Fibroblast of skin of right biceps (primary cell): ENCODE measurements around the gene CADM1.

Experiments used
- DNase-seq: peaks from one replicate; pipeline ENCODE4 v3.0.0-alpha.2; 2013

The CADM1 gene

DNA sequence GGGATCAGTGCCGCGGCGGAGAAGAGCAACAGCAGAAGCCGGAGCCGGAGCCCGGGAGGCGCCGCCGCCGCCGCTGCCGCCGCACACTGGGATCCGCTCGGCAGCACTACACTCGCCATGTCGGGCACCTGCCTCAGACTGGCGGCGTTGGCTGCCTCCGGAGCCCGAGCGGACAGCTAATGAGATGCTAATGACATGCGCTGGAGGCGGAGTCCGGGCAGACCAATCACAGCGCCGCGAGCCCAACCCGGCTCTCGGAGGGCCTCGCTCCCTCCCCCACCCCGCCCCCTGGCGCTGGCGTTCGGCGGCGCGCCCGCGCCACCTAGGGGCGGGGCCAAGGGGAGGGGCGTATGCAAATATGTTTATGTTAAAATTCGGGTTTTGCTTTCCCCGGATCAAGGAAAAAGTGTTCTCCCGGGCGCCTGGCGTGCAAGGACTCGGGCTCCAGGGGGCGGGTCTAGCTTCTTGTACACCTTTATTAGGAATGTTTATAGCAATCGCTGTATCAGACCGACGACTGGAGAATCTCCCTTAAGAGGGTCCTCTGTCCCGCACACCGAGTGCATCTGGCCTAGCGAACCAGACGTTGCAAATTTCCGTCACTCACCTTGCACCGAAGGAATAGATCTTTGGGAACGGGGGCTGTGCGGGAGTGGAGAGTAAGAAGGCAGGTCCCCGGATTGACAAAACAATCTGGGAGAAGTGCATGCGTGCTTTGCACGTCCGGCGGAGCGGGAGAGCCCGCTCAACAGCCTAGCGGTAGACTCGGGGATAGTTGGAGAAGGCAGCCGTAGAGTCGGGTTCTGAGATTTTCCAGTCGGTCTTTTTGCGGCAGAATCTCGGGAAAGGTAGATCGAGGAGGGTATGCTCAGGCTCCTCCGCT lies at the start of gene CADM1:
Gene CADM1, minus strand, starts transcription at position 140 of the 883 bp plus-strand sequence.
- DNase-seq = peak; percentile 96

DNA sequence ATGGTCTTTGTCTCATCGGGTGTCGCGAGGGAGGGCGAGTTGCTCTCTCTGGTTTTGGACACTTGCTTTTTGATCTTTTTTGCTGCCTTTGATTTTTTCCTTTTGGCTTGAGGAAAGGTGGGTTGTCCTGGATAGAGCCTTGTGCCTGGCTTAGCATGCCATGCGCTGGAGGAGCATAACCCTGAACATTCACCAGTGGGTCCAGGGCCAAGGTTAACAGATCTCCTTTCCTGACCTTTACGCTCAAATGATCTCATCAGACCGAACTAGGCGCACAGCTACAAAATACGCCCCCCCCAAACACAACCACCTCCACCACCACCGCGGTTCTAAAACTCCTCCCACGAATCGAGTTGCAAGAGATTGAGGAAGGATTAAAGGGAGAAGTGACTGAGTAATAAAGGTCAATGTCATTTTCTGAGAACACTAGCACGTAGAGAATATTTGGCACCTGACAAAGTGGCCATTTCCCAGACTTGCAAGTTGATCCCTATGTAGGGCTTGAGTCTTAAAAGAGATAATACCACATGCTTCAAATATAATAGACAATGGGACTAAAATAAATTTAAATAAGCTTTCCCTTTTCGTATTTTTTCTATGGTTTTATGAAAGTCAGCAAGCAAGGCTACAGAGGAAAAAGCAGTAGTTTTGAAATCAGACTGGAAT lies 48.7 kb upstream of the CADM1 start:
- no peak for DNase-seq

GRCh38 chr11:115552151-115552772 lies 48.0 kb upstream of the CADM1 start:
- DNase-seq = no peak

DNA sequence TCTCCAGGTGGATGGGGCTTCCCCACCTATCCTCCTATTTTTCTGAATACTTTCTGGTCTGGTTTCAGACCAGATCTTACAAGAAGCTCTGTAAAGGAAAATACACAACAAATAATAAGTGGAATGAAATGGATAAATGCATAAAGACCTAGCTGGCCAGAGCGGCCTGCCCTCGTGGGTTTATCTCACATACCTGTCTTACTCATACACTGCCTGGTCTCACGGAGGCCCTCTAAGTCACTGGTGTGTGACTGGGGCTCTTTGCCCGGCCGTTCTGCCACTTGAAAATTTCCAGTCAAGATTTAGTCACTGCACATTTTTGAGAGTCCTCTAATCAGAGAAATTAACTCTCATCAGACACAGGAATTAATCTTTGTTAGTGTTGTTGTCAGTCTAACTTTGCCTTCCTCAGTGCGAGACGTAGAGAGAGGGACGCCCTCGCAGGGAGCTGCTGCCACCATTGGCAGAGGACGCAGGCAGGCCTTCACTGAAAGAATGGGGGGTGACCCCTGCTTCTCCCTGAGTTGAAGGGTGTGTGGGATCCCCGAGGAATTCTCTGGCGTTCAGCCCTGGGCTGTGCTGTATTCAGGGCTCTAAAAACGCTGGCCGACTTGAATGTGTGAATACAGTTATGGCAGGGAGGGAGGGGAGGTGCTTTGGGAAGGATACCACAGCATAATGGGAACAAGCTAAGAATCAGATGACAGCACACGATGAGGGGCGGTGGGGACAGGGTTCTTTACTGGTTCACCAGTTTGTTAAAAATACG lies 46.3 kb upstream of the CADM1 start:
- DNase-seq = no peak

GRCh38 chr11:115548878-115549528 lies 44.8 kb upstream of the CADM1 start:
- DNase-seq = no peak

DNA sequence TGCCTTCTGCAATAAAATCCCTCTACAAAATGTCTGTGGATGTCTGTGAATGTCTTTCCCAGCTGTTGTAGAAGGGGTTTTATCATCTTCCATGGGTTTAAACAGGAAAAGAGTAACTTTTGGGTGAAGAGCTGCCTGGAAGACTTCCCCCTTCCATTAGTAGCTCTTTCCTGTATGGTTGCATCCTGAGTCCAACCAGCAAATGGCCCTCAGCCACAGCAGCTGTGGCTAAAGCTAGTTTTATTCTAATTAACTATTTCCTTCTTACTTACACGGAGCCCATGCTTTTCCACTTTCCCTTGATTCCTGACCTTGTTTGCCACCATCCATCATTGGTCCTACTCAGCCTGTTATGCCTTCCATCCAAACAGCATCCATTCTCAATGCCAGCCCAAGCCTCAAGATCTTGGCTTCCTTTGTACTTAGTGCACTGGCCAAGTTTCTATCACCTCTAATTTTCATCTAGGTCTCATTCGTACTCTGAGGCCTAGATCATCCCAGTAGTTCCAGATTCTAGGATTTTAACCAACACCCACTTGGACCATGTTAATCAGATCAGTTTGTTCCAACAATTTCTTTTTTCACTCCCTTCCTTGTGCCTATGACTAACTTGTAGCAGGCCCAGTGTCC lies 41.5 kb upstream of the CADM1 start:
- no peak for DNase-seq

DNA sequence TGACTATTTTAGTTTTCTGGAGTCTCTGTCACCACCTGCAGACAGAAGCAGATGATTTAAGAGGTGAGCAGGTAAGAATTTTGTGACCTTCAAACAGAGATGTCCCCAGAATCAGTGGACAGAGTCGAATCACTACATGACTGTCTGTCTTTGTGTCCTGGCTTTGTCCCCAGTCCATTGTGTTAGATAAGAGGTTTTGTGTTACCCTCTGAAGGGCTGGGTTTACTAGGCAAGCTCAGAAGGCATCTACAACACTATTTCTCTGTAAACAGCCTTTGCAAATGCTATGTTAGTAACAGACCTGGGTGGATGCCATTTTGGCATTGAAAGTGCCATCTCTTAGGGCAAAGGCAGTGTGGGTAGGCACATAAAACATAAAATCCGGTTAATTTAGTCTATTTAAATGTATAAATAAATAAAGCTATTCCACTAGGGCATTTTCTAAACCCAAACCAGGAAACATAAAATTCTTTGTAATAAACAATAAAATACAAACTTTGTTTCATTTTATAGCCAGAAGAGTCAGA lies 40.3 kb upstream of the CADM1 start:
- DNase-seq = no peak

- DNase-seq = no peak
Measured at GRCh38 chr11:115541518-115541917, 37.3 kb upstream of the CADM1 start.

DNA sequence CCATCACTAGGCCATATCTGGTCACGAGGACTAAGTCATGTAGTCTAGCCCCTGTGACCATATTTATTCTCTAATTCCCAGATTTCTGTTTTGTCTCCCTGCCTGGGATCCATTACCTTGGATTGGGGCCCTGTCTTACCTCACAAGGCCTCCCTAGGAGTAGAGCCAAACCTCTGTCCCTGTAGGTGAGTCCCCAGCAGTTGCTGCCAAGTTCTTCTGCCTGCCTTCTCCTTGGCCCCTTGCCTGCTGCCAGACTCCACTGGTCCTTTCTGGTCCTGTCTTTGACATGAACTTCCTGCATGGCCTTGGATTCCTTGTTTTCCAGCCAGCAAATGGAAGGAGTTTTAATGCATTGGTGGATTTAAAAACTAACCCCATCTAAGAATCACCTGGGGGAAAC lies 35.6 kb upstream of the CADM1 start:
- no peak for DNase-seq

- no peak for DNase-seq
Measured at GRCh38 chr11:115535781-115536180, 31.6 kb upstream of the CADM1 start.

DNA sequence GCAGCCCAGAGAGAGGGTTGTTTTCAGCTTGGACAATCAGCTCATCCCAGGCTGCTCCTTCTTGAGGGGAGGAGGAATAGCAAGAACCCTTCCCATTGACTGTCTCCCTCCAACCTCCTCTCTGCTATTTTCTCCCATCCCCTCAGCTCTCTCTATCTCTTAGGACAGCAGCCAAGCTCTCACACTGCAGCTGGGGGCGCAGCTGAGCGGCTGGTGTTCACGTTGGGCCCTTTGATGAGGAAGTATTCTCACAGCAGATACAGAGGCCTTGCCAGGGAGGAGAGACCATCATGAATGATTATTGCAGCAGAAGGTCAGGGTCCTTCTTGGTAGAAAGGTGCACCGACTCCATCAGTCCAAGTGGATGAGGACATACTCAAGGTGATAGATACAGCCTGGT lies 26.5 kb upstream of the CADM1 start:
- DNase-seq = no peak

- peak; percentile 26 for DNase-seq
Measured at GRCh38 chr11:115528225-115528624, 24.0 kb upstream of the CADM1 start.

GRCh38 chr11:115527534-115528125 lies 23.4 kb upstream of the CADM1 start:
- DNase-seq = no peak

DNA sequence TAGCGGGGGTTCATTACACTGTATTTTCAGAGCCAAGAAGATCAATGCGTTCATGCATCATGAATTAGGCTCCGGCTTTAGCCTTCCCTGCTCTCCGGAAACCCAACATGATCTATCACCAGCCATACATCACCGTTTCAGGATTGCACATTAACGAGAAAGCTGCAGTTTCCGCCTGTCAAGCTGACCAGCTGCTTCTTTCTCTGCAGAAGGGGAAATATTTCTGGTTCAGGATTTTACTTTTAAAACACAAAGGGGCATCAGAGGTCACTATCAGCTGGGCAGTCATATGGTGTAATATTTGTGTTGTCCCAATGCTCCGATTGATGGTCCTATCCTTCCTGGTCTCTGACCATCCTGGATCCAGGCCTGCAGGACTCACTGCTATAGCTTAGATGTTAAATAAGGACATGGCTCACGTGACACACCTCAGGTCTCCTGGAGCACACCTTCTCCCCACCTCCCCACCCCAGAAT lies 21.4 kb upstream of the CADM1 start:
- DNase-seq = no peak

GRCh38 chr11:115524572-115524971 lies 20.4 kb upstream of the CADM1 start:
- DNase-seq = no peak

DNA sequence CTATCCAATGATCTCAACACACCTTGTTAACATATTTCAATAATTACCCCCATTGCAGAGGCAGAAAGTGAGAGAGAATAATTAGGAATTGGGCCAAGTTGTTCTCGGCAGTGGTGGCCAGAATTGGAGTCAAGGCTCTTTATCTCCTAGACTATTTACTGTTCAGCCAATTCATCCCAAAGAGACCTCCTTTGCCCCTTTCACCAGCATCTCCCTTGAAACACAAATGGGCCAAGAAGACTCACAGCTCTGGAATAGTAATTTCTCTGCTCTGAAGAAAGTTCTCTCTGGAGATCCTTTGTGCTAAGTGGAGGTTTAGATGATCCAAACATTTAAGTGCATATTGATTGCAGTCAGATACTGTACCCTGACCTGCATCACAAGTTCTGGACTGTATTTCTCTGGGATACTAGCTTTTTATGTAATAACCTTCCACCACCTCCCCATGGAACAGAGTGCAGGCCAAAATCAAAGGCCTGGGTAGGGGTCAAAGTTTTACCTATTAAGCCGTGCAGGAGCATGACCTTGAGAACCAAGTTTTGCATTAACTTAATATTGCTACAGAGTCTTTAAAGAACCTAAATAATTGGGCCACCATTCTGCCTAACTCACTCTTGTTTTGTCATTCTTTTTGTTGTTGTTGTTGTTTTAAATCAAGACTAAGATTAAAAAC lies 19.6 kb upstream of the CADM1 start:
- no peak for DNase-seq

- DNase-seq = no peak
Measured at GRCh38 chr11:115522302-115522701, 18.1 kb upstream of the CADM1 start.

GRCh38 chr11:115521825-115522224 lies 17.6 kb upstream of the CADM1 start:
- no peak for DNase-seq

DNA sequence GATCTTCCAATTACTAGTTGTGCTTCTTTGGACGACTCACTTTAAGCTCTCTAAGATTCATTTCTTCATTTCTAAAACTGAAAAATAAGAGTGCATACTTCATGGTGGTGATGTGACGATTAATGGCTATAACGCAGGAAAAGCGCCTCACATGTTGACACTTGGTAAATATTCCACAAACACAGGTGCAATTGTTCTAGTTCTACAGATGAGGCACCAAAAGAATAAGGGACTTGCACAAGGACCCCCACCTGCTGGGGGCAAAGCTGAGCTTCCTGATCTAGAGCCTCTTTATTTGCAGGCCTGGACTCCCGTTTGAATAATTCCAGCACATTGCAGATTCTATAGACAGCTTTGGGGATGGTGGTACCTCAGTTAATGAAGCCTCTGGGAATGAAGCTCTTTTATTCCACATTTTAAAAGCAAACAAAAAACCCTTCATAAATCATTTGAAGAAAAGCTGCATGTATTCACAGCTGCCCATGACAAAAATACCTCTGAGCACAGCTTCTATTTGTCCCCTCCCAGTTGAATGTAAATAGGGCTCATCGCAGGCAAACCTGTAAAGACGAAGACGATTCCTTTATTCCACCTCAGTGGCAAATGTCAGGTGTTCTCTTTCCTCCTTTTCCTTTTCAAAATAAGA lies 14.9 kb upstream of the CADM1 start:
- DNase-seq = no peak
